ENCODE results near the gene ZFAND4.

DNA sequence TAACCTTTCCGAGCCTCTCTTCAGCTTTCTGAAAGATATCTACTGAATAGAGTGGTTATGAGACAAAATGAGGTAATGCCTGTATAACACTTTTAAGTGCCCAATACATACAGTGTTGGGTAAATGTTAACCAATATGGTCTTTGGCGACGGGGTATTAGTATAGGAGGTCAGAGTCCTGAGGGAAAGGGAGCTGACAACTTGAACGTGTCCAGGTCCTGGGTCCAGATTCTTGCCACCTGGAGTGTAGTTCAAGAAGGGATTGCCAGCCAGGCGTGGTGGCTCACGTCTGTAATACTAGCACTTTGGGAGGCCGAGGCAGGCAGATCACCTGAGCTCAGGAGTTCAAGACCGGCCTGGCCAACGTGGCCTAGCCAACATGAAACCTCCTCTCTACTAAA lies 76.0 kb downstream of the ZFAND4 start:
- TF ChIP-seq, protein P1, sequence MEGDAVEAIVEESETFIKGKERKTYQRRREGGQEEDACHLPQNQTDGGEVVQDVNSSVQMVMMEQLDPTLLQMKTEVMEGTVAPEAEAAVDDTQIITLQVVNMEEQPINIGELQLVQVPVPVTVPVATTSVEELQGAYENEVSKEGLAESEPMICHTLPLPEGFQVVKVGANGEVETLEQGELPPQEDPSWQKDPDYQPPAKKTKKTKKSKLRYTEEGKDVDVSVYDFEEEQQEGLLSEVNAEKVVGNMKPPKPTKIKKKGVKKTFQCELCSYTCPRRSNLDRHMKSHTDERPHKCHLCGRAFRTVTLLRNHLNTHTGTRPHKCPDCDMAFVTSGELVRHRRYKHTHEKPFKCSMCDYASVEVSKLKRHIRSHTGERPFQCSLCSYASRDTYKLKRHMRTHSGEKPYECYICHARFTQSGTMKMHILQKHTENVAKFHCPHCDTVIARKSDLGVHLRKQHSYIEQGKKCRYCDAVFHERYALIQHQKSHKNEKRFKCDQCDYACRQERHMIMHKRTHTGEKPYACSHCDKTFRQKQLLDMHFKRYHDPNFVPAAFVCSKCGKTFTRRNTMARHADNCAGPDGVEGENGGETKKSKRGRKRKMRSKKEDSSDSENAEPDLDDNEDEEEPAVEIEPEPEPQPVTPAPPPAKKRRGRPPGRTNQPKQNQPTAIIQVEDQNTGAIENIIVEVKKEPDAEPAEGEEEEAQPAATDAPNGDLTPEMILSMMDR (conservative IDR thresholded peaks at IDR 0.05 in 1 of 2, IDR thresholded peaks at IDR 0.05 in 1 of 2; ENCODE audit: low read depth in 1 of 2, low read length in 2 of 2) = no peak
- no peak for TF ChIP-seq EZH2 (IDR thresholded peaks at IDR 0.05; ENCODE audit: low read length, missing control alignments)

Measured in fibroblast of lung (primary cell).